ENCODE measurements around the gene OTOS.
A peak's percentile ranks its signal among the peaks of the same experiment; 100 is the strongest.

Gene OTOS

DNA sequence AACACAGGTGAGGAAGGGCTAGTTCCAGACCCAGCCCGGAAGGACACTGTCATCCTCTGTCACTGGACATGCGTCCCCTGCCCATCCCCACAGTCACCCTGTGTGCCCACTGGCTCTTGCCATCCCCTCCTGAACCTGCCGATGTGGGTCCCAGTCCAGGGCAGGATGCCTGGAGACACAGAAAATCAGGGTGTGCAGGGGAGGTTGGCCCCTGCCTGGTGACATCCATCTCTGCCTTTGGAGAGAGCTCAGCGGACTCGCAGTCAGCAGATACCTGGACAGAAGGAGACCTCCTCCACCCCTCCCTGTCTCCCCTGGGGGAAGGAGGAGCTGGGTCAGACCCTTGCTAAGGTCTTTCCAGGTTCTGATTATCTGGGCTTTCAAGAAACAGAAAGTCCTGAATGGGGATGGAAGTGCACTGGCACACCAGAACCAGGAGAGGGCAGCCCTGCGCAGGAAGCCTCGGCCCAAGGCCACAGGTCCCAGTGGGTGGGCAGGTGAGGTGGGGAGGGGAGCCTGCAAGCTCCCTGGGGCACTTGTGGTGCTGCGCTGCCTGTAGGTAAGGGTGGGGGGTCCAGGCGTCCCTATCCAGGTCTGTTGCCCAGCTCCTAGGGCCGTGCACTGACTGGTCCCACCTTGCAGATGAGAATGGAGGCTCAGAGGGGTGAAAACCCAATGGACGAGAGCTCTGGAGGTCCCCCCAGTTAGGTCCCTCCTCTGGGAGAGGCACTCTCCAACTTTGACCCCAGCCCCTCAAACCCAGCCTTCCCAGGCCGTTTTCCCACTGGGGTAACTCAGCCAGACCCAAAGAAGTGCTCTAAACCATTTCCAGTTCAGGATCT is 9.7 kb upstream of the OTOS start:
- DNase-seq: peak; percentile 7

GRCh38 chr2:240147911-240148587 is 7.6 kb upstream of the OTOS start:
- DNase-seq: no peak

DNA sequence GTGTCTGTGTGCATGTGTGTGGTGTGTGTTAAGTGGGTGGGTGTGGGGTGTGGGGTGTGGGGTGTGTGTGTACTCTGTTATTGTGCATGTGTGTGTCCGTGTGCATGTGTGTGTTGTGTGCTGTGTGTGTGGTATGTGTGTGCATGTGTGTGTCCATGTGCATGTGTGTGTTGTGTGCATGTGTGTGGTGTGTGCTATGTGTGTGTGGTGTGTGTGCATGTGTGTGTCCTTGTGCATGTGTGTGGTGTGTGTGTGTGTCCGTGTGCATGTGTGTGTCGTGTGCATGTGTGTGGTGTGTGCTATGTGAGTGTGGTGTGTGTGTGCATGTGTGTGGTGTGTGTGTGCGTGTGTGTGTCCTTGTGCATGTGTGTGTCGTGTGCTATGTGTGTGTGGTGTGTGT is 6.9 kb upstream of the OTOS start:
- no peak for DNase-seq

GRCh38 chr2:240146627-240147278 is 6.3 kb upstream of the OTOS start:
- no peak for DNase-seq

DNA sequence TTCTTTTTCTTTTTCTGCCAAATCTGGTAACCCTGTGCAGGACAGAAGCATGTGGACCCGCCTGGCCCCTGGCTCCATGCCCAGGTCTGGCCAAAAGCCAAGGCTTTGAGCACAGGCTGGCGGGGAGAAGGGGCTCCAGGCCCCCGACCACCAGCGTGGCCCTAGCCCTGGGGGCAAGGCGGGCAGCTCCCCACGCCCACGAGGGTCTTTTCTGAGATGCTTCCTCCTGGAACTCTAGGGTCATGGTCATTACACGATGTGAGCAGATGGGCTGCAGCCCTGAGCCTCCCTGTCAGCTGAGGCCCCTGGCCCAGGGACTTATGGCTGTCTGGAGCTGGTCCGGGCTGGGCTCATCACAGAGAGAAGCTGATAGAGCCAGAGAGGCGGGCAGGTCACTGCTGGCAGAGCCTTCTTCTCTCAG is 5.7 kb upstream of the OTOS start:
- no peak for DNase-seq

DNA sequence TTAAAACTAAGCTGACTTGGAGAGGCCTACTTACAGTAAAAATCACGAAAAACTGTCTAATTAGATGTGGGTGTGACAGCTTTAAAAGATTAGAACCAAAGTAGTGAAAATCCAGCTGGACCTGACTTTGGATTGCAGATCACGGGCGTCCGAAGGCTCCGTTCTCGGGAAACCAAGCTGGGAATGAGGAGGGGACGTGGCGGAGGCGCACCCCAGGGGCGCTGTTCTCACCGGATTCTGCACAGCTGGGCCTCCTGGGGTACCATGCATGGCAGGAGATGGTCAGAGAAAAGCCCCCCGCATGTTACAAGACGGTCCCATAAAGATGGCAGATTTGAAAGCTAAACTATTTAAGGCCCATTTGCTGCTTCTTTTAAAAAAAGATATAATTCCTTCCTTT is 5.0 kb upstream of the OTOS start:
- no peak for DNase-seq

DNA sequence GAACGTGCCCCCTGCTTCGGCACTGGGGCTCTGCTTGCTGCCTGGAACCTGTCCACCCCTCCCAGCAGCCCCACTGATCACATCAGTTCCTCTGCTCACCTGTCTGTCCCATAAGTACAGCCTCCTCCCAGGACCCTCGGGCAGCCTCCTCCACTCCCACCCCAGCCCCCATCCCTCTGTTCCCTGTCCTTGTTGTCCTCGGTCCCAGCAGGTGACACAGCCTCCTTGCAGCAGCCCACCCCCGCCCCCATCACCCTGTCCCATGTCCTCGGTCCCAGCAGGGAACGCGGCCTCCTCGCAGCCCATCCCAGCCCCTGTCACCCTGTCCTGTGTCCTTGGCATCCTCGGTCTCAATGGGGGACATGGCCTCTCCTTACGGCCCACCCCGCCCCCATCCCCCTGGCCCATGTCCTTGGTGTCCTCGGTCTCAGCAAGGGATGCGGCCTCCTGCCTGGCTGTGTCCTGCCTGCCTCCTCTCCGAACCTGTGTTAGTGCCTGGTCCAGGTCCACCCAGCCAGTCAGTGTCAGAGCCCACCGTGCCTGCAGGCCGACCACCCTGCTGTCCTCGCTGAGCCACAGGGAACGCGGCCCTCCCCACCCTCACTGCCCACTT is 4.3 kb upstream of the OTOS start:
- DNase-seq: no peak

- peak; percentile 41 for DNase-seq
These were observed 3.6 kb upstream of the OTOS start for GRCh38 chr2:240143801-240144648.

GRCh38 chr2:240143276-240143675 is 2.8 kb upstream of the OTOS start:
- no peak for DNase-seq

DNA sequence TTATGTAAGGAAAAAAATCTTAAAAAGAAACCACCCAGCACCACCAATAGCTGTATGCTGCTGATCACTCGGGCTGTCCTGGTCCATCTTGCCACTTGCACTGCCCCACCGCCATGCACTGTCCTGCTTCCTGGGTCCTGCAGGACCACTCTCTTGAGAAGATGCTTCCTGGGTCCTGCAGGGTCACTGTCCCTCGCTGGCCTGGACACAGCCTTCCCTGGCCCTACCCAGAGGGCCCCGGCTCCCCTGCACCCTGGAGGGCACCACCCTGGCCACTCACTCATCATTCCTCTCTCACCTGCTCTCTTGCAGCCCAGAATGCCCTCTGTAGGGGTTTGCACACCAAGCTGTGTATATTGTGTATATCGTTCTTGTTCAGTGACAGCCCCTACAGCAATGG is 2.4 kb upstream of the OTOS start:
- DNase-seq: no peak

GRCh38 chr2:240142256-240142775 is 1.9 kb upstream of the OTOS start:
- DNase-seq: no peak

- DNase-seq: no peak
These were observed 1.3 kb upstream of the OTOS start for GRCh38 chr2:240141736-240142135.

DNA sequence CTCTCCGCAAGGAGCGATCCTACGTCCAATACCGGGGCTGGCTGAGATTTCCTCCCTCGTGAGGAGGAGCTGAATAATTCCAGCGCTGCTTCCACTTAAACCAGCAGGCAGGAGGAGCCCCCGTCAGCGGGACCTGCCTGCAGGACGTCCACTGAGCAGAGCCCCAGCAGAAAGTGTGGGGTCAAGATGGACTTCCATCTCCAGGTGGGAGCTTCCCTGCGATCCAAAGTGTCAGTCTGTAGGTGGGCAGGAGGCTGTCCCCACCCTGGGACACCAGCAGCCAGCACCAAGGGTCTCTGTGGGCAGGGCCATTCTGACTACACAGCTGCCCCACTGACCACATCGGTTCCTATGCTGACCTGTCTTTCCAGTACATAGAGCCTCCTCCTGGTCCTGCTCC is 462 bp upstream of the OTOS start:
- no peak for DNase-seq

- DNase-seq: no peak
These were observed 628 bp downstream of the OTOS start for GRCh38 chr2:240139666-240140393.

DNA sequence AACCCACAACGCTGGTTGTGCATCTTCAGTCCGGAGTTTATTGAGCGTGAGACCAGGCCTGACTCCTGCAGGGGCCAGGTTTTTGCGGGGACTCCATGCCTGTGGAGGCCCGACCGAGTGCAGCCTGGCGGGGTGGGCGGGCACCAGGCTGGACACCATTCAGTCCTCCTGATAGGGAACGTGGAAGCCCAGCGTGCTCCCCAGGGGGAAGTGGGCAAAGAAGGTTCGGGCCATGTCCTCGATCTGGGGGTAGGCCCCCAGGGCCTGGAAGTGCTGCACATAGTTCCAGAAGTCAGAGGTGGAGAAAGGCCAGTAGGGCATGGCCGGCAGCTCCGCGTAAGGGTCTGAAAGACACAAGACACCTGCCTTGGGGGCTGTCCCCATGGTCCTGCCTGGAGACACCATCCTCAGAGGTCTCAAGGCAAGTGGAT is 1.4 kb downstream of the OTOS start:
- no peak for DNase-seq

- DNase-seq: no peak
These were observed 2.0 kb downstream of the OTOS start for GRCh38 chr2:240138254-240138984.

DNA sequence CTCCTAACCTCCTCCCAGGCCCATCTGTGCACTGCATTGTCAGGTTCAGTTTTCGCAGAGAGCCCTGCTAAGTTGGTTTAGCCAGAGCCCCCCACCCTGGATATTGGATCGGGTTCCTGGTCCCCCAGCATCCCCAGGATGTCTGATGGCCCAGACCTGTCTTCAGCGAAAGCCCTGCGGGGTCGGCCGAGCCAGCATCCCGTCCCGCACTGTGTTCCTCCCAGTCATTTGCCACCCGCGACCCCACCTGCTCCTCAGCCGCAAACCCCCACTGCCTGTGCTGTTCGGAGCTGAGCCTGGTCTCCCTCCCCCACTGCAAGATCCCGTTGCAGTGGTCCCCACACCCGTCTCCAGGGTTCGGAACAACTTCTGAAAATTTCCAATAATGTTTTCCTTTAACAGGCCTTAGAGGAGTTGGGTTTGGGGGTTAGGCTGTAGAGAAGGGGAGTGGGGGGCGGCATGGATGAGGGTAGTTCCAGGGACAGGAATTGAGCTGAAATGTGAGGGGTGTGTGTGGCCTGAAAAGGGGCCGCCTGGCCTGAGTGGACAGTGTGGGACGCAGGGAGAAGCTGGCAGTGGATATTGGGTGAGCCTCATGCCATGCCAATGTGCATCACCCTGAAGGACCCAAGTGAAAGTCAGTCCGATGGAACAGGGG is 2.7 kb downstream of the OTOS start:
- no peak for DNase-seq

GRCh38 chr2:240136671-240137292 is 3.7 kb downstream of the OTOS start:
- no peak for DNase-seq

GRCh38 chr2:240136013-240136670 is 4.3 kb downstream of the OTOS start, which contains the start of gene COPS9:
TSS of gene COPS9 (minus strand) at chr2:240136305. CDS start at chr2:240136284, 21 bp downstream.
- DNase-seq: peak; percentile 89

Measured in fibroblast of skin of right biceps (primary cell).